Measurements from ENCODE around the gene AADAT. TPM values are rescaled to one million over a fixed set of nuclear protein-coding genes. Genes with fewer than 3 reads are reported as not detected.

Gene AADAT
- total and polyA plus RNA-seq, 2 of the 4 experiments (the other 2 are of a cell fraction): 4.7 to 6.9 TPM

GRCh38 chr4:170026253-170027021 is 63.3 kb downstream of the AADAT start, which contains the start of gene MFAP3L:
Gene MFAP3L, minus strand, starts transcription at chr4:170026395. Its CDS starts 20,518 bp downstream, at chr4:170005877.
- H3K27ac ChIP-seq (ENCODE audit: insufficient read depth, low read length): no peak within 1 kb of the TSS
- H4K91ac ChIP-seq (ENCODE audit: insufficient read depth, low read depth, low read length): no peak within 1 kb of the TSS
- dilution Hi-C loops (cut with HindIII; ENCODE audit: low sequenced_read_pairs, unreplicated experiment): no loop called here
- no peak within 1 kb of the TSS for H2BK120ac ChIP-seq (ENCODE audit: low read depth, low read length)
- peaks cover 23% of the 10 kb centered on the region for H3K27me3 ChIP-seq (ENCODE audit: control insufficient read depth, insufficient read depth, low read length)
- 0 out of 2 replicates have a peak, but pooled peaks cover 5% of the 10 kb centered on the region for H3K9me3 ChIP-seq (ENCODE audit: control insufficient read depth, insufficient read depth, low read length)
- H2BK5ac ChIP-seq (ENCODE audit: low read depth, low read length, poor library complexity, severe bottlenecking): no peak within 1 kb of the TSS
- H2AK9ac ChIP-seq (replicated peaks; ENCODE audit: low read depth, low read length, poor library complexity): peak within 1 kb of the TSS; percentile 83
- peak within 1 kb of the TSS; percentile 99 for H2AFZ ChIP-seq (replicated peaks; ENCODE audit: low read length, poor library complexity)
- H4K5ac ChIP-seq (ENCODE audit: low read depth, low read length): no peak within 1 kb of the TSS
- H3K56ac ChIP-seq (ENCODE audit: extremely low read depth, insufficient read depth, low read length): no peak within 1 kb of the TSS
- H4K8ac ChIP-seq (ENCODE audit: low read depth in 2 of 2, low read length in 2 of 2): peak within 1 kb of the TSS in 1 of 2 experiments; percentile 24; a peak in 1 of 4 replicates
- peak within 1 kb of the TSS; percentile 68 for H3K4me3 ChIP-seq (ENCODE audit: insufficient read depth, low read depth, low read length)
- H3K36me3 ChIP-seq (ENCODE audit: control insufficient read depth, insufficient read depth, low read length): no peaks in the 10 kb centered on the region
- H2BK20ac ChIP-seq (ENCODE audit: low read depth, low read length): no peak within 1 kb of the TSS
- H3K14ac ChIP-seq (replicated peaks; ENCODE audit: low read depth, low read length): no peak within 1 kb of the TSS
- peak within 1 kb of the TSS; percentile 27 for H3K9ac ChIP-seq (ENCODE audit: low read depth, low read length)
- TF ChIP-seq BHLHE40 (IDR thresholded peaks at IDR 0.05; ENCODE audit: low read depth, low read length) (peak; percentile 13; the same call in 1 of the 2 replicates), CTCF (conservative IDR thresholded peaks at IDR 0.05; ENCODE audit: low read depth, low read length) (0 out of 2 replicates have a peak, but pooled peaks have one; percentile 19), MAZ (IDR thresholded peaks at IDR 0.05; ENCODE audit: borderline replicate concordance, low read depth, low read length) (peak; percentile 99), MAFK (IDR thresholded peaks at IDR 0.05; ENCODE audit: low read depth, low read length) (no peak)
- intact Hi-C loops (cut with micrococcal nuclease): loop anchor here (5.0 kb wide), 2 partner anchors 204 to 414 kb away; partner anchors contain the start of gene NEK1
- ATAC-seq (ENCODE audit: low read depth) (peak; percentile 96), DNase-seq (peak; percentile 84)
- no peaks in the 10 kb centered on the region for H3K79me1 ChIP-seq (ENCODE audit: low read depth in 1 of 2, low read length in 2 of 2)
- POLR2A ChIA-PET (ENCODE audit: unreplicated experiment): interaction anchor here (0.6 kb wide), 1 partner anchor 317 kb away, joined by 8 read pairs; no protein-coding TSS in a partner anchor
- H3K18ac ChIP-seq (ENCODE audit: low read depth, low read length): no peak within 1 kb of the TSS
- no peak within 1 kb of the TSS for H2AK5ac ChIP-seq (ENCODE audit: low read depth, low read length)
- H3K4me1 ChIP-seq (ENCODE audit: control insufficient read depth, insufficient read depth, low read length): 0 out of 2 replicates have a peak, but pooled peaks cover 2% of the 10 kb centered on the region
- H3K4me2 ChIP-seq (ENCODE audit: low read depth, low read length): peak within 1 kb of the TSS; percentile 81
- H4K20me1 ChIP-seq (ENCODE audit: insufficient read depth, low read length): no peaks in the 10 kb centered on the region
- H2BK15ac ChIP-seq (ENCODE audit: low read depth, low read length): no peak within 1 kb of the TSS
- no peak within 1 kb of the TSS for H3K4ac ChIP-seq (ENCODE audit: low read depth, low read length)
- CTCF ChIA-PET: interaction anchor here (1.0 kb wide), 1 partner anchor 266 kb away, joined by 3 read pairs; no protein-coding TSS in a partner anchor
- no TSS peak for BruUV-seq (replicated peaks)
- WGBS, 2 experiments (ENCODE audit: extremely low coverage in 2 of 2, insufficient read length in 1 of 2): 1% methylated on average over 27 of the region's 86 CpGs; no CpG with 5 or more reads in 1 of the 2 experiments
- H3K9me1 ChIP-seq (ENCODE audit: insufficient read depth, low read length): no peaks in the 10 kb centered on the region
- in situ Hi-C loops (cut with MboI; ENCODE audit: low sequenced_read_pairs): no loop called here
- peak within 1 kb of the TSS; percentile 37; the same call in 1 of the 2 replicates for H3K23ac ChIP-seq (ENCODE audit: low read depth, low read length)

All from IMR-90 (cell line).